GM21526 (cell line): ENCODE results near the gene HAGH.

Experiments used
- ATAC-seq: cut with Tn5 transposase; IDR thresholded peaks from one replicate; pipeline ENCODE4 v1.9.1; 2021; ENCODE audit warnings: moderate library complexity; ENCODE audit not compliant: unreplicated experiment, low FRiP score

HAGH gene

DNA sequence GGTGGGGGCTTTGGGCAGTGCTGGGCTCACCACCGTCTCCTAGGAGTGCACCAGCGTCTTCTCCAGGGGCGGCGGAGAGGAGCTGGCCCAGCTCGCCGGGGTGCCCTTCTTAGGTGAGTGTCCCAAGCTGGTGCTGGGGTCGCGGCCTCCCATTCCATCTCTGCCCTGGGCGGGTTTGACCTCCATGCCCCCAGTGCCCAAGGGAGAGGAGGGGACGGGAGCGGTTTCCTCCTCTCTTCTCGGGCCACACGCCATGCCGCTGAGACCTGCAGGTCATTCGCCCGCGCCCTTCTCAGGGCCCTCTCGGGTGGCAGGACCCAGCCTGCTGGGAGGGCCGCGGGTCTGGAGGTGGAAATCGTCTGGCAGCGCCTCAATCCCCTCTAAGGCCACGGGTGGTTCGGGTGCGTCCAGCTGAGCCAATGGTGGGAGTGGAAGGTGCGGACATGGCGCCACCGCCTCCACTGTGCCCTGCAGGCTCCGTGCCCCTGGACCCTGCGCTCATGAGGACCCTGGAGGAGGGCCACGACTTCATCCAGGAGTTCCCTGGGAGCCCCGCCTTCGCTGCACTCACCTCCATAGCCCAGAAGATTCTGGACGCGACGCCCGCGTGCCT, 38.4 kb downstream of the HAGH start:
- no peak for ATAC-seq

DNA sequence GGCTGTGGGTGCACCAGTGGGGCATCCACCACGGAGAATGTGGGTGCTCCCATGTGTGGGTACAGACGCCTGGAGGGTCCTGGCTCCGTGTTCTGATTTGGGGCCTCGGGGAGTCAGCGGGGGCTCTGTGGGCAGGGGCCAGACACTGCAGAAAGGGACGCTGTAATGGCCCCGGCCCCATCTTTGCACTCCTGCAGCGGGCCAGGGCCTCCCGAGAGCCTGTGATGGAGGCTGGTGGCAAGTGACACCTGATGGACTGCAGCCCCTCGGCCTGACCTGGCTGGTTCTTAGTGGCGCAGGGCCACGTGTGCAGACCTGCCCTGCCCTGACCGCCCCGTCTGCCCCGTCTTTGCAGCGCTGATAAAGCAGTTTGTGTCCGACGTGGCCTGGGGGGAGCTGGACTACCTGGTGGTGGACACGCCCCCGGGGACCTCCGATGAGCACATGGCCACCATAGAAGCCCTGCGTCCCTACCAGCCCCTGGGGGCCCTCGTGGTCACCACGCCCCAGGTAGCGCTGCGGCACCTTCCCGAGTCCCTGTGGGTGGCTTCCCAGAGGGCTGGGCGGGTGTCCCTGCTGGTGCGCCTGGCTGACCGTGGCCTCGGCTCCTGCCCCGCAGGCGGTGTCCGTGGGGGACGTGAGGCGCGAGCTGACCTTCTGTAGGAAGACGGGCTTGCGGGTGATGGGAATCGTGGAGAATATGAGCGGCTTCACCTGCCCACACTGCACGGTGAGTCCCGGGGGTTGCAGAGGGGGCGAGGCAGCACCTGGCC, 39.1 kb downstream of the HAGH start:
- ATAC-seq: no peak

DNA sequence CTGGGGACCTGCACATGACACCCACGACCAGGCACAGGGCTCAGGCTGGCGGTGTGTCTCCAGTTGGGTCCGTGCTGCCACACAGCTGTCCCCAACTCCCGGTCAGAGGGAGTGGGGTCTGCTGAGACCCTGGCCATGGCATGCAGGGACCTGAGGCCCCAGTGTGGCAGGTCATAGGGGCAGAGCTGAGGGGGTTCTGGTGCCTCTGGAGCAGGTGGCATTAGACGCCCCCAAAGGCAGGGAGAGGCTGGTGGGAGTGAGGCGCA, 39.6 kb downstream of the HAGH start:
- no peak for ATAC-seq

DNA sequence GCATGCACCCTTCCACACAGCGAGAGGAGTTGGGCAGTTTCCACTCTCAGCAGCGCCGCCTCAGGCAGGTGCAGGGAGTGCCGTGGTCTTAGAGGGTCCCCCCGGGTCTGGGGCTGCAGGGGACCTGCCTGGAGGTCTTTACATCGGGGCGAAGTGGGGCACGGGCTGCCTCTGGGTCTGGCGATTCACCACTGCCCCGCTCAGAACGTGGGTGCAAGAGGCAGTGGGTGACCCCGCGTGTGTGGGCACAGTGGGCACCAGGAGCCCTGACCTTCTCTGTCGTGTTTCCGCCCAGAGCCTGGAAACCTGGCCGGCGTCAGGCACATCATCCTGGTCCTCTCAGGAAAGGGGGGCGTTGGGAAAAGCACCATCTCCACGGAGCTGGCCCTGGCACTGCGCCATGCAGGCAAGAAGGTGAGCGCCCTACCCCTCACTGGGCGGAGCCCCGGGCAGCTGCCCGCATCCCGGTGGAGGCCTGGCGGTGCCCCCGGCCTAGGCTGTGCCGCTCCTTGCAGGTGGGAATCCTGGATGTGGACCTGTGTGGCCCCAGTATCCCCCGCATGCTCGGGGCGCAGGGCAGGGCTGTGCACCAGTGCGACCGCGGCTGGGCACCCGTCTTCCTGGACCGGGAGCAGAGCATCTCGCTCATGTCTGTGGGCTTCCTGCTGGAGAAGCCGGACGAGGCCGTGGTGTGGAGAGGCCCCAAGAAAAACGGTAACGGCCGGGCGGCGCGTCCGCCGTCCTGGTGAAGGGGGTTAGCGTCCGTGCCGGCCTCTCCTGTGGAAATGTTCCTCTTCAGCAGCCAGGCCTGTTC, 40.2 kb downstream of the HAGH start:
- no peak for ATAC-seq

DNA sequence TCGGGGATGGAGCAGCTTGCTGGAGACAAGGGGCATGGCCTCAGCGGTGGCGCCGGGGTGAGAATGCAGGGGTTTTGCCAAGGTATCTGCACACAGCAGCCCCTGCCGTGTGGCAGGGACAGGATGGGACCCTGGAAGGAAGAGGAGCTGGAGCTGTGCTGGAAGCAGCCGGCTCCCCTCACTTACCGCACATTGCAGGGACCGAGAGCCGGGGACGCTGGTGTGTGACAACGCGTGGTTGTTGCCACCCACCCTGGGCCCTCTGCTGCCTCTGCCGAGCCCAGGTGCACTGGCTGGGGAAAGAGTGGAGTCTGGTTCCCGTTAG, 40.8 kb downstream of the HAGH start:
- no peak for ATAC-seq

DNA sequence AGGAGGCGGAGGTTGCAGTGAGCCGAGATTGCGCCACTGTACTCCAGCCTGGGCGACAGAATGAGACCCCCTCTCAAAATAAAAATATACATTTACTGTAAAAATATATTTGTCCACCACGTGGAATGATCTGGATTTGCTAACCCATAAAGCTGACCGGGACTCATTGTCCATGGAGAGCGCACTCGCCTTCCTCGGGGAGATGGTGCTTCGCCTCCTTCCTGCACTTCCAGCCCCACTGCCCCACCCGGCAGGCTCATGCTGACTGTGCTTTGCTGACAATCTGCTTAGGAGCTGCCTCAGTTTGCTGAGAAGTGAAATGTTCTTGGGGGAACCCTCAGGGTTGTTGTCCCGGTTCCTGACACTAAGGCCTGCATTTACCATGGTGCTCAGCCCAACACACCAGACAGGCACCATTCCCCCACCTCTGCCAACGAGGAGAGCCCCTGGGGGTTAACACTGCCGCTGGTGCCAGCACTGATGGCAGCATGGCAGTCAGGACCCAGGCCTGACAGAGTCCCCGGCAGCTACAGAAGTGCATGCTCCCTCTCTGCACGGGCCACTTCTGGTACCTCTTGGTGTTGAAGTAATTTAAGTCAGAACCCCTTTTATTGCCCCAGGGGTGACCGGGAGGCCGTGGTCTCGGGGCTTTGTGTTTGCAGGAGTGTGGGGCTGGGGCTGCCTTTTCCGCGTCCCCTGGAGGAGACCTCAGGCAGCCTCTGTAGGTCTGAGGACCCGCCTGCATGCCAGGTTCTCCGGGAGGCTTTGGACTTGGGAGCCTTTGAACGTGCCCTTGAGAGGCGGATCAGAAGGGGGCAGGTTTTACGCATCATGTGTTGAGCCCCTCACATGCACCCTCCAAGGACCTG, 41.4 kb downstream of the HAGH start:
- no peak for ATAC-seq

DNA sequence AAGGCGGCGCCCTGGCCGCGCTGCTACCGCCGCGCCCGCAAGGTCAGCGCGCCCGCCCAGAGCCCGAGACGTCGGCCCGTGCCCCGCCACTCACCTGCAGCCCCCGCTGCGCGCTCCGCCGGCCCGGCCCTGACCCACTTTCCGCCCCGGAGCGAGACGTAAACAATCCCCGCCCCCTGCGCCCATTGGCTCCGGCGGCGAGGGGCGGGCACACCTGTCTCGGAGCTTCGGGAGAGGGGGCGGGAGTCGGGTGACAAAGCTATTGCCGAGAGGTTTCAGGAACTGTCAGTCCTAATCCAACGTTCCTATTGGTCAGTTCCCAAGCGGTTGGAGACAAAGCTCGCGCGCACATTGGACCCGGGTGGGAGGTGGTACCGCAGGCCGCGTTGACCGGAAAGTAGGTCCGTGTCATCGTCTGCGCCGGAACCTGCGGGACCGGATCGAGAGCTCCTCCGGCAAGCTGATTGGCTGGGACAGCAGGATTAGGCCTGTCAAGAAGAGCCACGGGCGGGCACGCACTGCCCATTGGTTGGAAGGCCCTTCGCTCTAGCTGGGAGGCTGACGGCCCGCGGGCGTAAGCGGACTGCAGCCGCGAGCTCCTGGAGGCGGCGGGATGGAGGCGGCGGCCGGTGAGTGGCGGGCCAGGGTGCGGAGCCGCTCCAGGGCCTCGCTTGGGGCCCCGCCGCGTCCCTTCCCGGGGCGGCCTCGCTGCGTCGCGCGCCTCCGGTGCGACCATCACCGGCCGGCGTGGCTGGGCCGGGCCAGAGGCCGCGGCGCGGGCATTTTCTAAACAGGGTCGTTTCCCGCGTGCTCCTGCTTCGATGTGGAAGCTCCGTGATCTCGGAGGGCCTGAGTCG, 44.0 kb downstream of the HAGH start, which contains the start of the genes NUBP2 and SPSB3:
Gene NUBP2, plus strand, starts transcription at position 553 of the 857 bp plus-strand sequence. Its CDS starts 61 bp downstream, at position 614.
Gene SPSB3, minus strand, starts transcription at position 164 of the 857 bp plus-strand sequence. CDS start 1,088 bp downstream, outside the sequence.
- peak; percentile 73 for ATAC-seq

DNA sequence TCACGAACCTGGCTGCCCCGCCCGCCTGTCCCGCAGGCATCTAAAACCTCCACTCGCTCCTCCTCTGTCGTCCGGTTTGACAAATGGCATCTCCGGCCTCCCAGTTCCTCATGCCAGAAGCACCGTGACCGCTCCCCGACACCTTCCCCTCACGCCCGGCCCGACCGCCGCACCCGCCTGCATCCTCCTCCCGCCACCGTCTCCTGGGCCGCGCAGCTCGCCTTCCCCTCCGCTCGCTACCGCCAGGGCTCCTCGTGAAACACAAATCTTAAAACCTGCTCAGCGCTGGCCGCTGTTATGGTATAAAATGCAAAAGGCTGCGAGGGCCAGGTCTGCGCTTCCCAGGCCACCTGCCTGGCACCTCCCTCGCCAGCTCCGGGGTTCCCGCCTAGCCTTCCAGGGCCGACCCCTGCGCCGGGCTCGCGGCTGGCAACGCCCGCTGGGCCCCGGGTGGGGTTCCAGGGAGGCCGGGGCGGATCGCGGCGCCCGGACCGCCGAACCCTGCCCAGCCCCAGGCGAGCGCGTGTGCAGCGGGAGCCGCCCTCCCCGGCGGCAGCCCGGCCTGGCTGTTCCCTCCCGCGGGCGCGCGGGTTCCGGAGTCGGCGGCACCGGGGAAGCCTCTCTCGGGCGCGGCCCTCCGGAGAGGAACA, 44.7 kb downstream of the HAGH start:
- ATAC-seq: no peak

DNA sequence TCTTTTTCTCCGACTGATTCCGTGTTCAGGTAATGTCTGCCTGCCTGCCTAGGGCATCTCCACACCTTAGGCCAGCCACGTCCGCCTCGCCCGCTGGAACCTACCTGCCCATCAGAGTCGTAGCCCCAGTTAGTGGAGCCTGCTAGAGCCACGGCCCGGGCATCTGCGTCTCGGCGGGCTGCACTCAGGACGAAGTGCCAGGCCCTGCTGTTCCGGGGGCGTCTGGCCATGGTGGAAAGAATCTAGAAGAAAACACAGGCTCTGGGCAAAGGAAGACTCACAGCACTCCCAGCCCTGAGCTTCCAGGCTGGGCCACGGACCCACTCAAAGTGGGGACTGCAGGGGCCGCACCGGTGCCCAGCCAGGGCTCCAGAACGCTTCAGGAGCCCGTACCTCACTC, 45.4 kb downstream of the HAGH start:
- ATAC-seq: no peak

DNA sequence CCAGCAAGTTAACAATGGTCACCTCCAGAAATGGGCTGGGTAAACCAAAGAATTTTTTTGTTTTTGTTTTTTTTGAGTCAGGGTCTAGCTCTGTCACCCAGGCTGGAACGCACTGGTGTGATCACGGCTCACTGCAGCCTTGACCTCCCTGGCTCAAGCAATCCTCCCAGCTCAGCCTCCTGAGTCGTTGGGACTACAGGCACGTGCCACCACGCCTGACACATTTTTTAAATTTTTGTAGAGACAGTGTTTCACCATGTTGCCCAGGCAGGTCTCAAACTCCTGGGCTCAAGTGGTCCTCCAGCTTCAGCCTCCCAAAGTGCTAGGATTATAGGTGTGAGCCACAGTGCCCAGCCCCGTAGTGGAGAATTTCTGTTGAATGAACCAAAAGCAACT, 46.0 kb downstream of the HAGH start:
- ATAC-seq: no peak

DNA sequence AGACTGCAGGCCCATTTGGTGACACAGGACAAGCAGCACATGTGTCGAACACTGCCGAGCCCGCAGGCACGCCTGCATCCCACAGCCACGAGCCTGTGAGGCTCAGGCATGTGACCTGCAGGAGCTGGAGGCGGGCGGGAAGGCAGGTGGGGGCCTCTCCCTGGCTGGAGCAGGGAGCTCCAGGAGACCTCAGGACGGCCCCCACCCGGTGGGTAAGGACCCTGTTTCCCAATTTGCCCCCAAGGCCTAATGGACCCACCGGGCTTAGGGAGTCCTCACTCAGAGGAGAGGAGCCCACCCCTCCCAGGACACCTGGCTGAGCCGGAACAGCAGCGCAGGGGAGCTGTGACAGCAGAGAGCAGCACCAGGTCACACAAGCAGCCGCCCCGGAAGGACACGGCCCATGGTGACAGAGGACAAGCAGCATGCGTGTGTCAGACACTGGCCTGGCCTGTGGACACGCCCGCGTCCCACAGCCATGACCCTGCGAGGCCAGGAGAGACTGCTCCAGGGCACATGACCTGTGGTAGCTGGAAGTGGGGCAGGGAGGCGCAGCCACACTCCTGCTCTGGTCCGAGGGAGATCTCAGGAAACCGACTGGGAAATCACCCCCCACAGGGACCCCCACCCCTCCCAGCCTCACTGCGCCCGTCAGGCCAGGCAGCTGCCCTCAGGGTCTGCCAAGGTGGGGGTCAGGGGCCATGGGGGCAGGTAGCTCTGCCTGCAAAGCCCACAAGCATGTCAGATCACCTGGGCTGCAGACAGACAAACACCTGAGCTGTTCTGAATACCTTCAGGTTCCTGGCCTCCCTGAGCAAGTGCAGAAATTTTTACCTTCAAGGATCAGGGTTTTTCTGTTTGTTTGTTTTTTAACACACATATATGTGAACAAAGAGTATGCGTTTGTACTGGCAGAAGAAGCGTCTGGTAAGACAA, 46.6 kb downstream of the HAGH start:
- ATAC-seq: no peak

DNA sequence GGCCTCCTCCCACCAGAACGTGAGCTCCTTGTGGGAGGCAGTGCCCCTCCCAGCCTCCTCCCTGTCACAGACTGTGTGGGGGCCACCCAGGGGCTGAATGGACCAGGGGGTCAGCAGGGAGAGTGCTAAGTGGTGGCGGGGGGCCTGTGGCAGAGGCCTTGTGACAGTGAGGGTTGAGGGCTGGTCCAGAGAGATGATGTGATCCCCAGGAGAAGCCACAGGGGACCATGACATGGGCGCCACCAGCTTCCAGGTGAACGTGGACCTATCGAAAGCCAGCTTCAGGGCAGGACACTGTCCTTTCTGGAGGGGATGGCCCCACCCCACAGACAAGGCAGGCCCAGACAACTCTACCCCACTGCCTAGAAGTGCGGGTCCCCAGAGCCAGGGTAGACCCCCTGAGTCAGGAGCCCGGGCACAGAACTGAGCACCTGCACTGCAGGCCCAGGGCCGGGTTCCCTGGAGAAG, 47.4 kb downstream of the HAGH start:
- no peak for ATAC-seq

DNA sequence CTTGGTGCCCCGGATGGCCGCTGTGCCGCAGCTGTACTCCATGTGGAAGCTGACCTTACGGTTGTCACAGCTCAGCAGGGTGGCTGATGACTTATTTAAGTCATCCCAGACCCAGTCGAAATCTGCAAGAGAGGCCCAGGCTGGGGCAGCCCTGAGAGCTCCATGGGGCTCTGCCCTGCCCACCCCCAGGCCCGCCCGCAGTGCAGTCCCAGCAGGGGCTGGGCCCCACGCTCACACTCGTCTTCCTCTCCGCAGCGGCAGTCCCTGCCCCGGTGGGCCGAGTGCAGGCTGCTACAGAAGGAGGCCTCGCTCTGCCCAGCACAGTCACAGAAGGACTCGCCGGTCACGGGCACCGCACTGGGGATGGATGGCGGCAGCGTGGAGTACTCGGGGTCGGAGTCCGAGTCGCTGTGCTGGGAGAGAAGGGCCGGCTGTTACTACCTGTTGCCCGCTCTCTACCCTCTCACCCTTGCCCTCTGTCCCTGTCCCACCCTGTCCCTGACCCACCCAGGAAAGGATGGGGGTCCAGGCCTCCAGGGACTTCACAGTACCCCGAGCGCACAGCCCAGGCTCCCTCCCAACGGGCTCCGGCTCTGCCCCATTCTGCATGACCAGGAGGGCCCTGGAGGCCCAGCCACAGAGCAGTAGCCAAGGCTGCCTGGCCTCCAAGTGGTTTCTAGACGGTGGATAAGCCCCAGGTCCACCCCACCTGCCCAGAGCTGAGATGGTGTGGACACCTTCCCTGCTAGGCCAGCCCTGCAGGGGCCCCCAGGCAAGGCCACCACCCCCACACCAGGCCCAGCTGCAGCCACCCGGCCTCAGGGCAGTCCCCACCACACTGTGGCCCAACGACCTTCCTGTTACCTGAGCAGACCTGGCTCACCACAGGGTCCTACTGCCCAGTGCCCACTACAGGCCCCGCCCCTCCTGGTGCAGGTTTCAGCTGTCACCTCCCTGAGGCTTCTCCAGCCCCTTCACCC, 48.1 kb downstream of the HAGH start:
- ATAC-seq: no peak

DNA sequence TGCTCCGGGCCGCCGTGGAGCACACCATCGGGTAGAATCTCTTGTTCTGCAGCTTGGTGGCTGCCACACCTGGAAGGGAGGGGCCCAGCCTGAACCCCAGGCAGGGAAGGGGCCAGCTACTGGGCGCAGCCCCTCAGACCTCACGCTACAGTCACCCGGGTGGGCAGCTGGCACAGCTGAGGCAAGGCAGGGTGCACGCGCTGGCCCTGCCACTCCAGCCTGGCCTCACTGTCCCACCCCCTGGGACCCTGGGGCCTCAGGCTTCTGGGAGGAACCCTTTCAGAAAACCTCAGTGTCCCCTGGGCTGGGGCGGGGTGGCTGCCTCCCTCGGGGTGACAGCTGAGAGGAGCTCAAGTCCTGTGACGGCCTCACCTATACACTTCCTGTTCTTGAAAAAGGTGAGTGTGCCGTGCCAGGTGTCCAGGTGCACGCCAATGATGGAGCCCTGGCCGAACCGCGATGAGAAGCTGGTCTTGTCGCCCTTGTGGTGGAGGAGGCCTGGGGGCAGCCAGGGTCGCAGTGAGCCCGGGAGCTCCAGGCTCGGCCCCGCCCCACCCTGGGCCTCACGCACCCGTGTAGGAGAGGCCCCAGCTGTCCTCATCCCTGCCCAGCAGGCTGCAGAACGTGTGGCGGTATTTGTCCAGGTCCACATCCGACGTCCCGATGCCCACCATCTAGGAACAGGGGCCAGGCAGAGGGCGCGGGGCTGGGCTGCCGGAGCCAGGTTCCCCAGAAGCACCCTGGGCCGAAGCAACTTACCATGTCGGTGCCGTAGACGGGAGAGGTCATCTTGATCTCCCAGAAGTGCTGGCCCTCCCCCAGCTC, 49.0 kb downstream of the HAGH start:
- no peak for ATAC-seq

DNA sequence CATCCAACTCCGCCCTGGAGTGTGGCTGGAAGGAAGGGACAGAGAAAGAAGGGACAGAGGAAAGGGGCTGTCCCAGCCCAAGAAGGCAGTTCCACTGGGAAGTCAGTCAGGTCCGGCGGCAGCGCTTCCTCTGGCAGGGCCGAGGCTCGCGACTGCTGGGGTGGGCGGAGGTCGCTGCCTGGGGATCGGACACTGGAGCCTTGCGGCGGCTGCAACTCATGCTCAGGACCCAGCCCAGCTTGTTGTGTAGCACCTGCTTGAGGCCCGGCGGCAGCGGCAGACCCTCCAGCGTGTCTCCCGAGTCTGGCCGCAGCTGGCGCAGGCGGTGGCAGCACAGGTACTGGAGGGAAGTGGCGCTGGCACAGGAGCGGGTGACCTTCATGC, 49.6 kb downstream of the HAGH start:
- no peak for ATAC-seq

DNA sequence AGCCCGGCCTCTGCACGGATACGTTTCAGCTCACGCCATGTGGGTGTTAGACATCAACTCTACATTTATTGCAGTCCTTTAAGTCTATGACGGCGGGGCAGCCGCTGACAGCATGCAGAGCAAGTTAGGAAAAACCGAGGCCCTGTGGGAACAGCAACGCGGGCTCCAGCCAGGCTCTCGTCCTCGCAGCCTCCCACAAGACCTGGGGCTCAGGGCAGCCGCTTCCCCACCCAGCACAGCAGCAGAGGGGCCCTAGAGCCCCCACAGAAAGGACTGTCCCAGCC, 50.0 kb downstream of the HAGH start:
- ATAC-seq: no peak
